UCSD-AML1 (cell line): ENCODE measurements around the gene PILRA.
"Not testable (repeated sequence)": the region's sequence is repeated elsewhere in the genome, so short reads cannot be mapped to it uniquely, and the experiment has no call there.

Experiments
- DNase-seq: peaks from one replicate; lab custom pipeline; 2025; ENCODE audit not compliant: unreplicated experiment; lab: John Stamatoyannopoulos, UW

Gene PILRA

DNA sequence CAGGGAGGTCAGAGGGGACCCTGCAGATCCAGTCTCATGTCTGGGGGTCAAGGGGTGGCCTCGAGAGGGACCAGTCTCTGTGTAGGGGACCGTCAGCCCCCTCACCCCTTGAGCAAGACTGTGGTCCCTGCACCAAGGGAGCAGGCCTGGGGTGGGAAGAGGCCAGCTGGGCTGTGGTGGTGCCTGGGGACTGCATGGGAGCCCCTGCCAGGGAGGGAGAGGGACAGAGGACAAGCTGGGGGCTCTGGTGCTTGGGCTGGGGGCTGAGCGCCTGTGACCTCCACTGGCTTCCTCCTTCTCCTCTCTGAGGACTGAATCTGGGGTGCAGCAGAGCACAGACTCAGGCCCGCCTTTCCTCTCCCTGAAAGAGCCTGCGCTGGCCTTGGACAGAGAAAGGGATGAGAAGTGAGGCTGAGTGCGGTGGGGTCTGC is 16.1 kb upstream of the PILRA start:
- DNase-seq: no peak

DNA sequence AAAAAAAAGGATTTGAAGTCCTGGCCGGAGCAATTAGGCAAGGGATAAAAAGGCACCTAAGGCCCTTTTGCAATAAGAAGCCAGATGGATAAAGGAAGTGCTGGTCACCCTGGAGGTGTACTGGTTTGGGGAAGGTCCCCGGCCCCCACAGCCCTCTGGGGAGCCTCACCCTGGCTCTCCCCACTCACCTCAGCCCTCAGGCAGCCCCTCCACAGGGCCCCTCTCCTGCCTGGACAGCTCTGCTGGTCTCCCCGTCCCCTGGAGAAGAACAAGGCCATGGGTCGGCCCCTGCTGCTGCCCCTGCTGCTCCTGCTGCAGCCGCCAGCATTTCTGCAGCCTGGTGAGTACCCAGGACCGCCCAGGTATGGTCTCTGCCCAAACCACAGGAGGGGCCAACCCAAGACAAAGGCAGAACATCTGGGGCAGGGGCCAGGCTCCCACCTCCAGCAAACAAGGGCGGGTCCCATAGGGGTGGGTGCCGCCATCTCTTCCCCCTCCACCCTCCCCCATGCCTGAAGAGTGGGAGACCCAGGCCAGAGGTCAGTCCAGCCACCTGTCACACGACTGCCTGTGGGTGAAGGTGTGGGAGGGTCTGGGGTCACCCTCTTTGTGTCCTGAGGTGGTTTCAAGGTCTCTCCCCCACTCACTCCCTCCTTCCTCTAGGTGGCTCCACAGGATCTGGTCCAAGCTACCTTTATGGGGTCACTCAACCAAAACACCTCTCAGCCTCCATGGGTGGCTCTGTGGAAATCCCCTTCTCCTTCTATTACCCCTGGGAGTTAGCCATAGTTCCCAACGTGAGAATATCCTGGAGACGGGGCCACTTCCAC is 15.0 kb upstream of the PILRA start, which contains the start of gene PILRB:
PILRB (plus strand) TSS at position 91 of the 830 bp plus-strand sequence; CDS start at position 277, 186 bp downstream.
- DNase-seq: no peak

DNA sequence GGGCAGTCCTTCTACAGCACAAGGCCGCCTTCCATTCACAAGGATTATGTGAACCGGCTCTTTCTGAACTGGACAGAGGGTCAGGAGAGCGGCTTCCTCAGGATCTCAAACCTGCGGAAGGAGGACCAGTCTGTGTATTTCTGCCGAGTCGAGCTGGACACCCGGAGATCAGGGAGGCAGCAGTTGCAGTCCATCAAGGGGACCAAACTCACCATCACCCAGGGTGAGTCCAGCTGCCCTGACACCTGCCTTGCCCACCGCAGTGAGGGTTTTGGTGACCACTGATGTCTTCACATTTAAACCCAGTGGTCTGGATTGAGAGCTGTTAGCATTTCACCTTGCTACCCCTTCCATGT is 14.5 kb upstream of the PILRA start:
- no peak for DNase-seq

DNA sequence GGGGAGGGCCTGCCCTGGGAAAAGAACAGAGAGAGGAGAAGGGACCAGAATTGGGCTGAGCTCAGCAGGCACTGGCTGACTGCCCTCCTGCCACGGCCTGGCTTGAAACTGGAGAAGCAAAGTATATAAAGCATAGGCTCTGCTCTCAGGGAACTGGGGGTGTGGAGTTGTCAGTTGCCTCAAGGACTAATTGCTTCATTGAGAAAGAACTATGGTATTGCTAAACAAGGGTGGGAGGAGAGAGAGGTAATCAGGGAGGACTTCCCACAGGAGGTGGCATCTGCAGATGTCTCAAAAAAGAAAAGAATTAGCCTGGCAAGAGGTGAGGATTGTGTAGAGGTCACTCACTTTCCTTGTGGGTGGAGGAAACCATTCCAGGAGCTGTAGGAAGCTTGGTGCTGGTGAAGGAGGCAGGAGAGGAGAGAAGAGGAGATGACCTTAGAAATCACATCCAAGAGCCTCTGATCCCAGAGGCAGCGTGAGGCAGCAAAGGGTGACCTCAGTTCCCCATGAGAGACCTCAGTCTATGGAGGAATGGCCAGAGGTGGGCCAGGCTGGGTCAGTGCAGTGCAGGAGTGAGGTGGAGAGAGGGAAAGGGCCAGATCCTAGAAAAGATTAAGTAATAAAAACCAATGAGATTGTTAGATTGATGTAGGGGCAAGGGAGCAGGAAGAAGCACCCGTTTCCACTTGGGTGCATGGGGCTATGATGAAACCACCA is 13.0 kb upstream of the PILRA start:
- DNase-seq: no peak

DNA sequence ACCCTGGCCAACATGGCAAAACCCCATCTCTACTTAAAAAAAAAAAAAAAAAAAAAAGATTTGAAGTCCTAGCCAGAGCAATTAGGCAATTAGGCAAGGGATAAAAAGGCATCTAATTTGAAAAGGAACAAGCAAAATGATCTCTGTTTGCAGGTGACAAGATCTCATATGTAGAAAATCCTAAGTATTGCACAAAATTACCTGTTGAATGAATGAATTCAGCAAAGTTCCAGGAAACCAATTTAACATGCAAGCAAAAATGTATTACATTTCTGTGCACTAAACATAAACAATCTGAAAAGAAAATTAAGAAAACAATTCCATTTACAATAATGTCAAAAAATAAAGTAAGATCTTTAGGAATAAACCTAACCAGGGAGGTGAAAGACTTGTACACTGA is 10.2 kb upstream of the PILRA start:
- DNase-seq: no peak

DNA sequence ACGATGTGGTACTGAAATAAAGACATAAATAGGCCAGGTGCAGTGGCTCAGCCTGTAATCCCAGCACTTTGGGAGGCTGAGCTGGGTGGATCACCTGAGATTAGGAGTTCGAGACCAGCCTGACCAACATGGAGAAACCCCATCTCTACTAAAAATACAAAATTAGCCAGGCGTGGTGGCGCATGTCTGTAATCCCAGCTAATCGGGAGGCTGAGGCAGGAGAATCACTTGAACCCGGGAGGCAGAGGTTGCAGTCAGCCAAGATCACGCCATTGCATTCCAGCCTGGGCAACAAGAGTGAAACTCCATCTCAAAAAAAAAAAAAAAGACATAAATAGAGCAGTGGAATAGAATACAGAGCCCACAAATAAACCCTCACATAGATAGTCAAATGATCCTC is 9.5 kb upstream of the PILRA start:
- not testable (repeated sequence) for DNase-seq

DNA sequence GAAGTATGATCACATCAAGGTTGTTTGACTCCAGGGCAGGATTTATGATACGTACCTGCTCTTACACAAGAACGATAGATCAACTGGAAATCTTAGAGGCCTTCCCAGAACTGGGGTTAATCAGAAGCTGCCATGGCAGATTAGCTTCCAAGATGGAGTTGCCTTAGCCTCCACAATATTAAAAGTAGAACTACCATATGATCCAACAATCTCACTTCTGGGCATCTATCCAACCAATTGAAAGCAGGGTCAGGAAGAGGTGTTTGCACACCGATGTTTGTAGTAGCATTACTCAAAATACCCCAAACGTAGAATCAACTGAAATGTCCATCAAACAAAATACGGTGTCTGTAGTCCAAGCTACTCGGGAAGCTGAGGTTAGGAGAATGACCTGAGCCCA is 8.8 kb upstream of the PILRA start:
- no peak for DNase-seq

DNA sequence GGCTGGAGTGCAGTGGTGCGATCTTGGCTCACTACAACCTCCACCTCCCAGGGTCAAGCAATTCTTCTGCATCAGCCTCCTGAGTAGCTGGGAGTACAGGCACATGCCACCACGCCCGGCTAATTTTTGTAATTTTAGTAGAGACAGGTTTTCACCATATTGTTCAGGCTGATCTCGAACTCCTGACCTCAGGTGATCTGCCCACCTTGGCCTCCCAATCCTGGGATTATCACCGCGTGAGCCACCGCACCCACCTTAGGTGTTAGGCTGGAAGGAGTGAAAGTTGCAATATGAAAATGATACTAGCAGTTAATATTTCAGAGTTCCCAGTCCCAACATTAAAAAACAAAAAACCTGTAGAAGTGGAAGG is 7.3 kb upstream of the PILRA start:
- DNase-seq: not testable (repeated sequence)

DNA sequence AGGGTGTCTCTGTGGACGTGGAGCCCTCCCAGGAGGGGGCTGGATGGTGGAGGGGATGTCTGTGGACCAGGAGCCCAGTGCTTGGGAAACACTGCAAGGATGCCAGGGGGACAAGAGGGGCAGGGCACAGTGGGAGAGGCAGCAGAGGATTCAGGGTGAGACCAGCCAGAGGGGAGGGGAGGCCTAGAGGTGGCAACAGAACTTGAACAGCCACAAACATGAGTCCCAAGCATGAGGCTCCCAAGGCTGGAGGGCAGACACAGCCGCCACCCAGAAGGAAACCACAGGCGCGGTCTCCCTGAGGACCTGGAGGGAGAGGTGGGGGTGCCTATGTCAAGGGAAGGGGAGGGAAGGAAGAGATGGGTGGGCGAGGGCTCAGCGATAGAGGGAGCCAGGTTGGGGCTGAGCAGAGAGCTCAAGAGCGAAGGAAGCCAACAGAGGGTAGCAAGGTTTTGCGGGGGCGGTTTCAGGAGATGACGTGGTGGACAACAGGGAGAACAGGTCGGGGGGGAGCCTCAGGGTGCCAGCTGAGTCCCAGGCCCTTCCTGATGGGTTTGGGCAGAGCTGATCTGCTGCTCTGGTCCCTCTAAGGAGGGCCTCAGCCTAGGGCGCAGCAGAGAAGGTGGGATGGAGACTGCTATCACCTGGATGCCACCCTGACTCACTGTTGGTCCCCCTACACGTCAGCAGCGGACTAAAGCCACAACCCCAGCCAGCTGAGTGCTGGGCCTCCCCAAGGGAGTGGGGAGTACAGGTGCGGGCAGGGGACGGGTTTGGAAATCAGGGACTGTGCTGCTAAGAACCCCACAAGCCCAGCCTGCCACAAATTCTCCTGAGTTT is 6.7 kb upstream of the PILRA start:
- peak; percentile 22 for DNase-seq

DNA sequence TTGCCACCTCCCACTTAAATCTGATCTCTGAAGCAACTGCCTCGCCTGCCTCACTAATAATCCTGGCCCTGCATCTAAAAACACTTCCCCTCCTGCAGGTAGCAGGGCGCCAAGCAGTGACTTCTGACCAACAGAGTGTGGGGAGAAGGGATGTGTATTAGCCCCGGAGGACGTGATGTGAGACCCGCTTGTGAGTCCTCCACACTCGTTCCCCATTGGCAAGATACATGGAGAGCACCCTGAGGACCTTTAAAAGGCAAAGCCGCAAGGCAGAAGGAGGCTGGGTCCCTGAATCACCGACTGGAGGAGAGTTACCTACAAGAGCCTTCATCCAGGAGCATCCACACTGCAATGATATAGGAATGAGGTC is 6.1 kb upstream of the PILRA start:
- no peak for DNase-seq

DNA sequence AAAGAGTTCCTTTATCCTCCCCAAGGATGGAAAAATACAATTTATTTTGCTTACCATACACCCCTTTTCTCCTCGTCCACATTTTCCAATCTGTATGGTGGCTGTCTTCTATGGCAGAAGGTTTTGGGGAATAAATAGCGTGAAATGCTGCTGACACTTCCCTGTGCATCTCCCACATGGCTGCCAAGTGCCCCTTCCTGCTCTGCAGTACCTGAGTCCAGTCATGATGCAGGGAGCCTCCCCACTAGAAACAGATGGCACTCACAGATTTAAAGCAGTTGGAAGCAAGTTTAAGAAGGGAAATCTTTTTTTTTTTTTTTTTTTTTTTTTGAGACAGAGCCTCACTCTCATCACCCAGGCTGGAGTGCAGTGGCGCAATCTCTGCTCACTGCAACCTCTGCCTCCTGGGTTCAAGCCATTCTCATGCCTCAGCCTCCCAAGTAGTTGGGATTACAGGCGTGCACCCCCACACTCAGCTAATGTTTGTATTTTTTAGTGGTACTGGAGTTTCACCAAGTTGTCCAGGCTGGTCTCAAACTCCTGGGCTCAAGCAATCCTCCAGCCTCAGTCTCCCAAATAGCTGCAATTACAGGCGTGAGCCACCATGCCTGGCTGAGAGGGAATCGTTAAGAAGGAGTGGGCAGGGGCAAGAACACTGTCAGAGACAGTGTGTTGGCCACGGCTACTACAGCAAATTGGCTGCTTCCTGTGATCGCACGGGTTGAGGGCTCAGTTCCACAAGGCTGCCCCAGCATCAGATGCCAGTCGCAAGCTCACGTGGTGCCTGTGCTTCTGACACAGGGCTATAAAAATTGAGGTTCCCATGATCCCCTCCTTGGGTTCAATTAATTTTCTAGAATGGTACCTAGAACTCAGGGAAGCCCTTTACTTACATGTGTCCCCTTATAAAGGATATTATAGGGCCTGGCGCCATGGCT is 5.3 kb upstream of the PILRA start:
- no peak for DNase-seq

DNA sequence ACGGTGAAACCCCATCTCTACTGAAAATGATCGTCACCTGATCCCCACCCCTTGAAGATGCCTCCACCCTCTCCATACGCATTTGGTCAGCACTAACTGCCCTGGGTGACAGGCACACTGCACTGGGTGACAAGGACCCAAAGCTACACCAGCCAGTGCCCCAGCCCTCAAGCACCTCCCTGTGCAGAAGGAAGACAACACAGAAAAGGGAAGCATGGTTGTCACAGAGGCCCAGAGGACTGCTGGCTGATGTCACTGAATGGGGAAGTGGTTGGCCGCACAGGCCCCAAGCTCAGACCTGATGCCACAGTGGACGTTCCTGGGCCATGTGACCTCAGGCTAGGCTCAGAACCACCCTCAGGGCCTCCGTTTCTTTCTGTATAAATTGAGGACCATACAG is 4.2 kb upstream of the PILRA start:
- peak; percentile 72 for DNase-seq

DNA sequence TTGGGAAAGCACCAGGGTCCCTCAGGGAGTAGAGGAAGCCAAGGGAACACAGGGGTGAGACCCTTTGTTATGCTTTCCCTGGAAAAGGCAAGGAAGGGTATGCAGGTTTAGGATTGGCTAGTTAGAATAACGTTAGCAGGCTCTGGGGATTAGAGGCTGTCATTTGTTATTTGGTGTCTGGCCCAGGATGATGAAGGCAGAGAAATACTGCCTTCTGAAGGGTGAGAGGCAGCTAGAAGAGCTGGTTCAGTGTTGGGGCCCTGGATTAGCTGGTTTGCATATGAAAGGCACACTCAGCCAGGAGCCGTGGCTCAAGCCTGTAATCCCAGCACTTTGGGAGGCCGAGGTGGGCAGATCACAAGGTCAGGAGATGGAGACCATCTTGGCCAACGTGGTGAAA is 3.0 kb upstream of the PILRA start:
- no peak for DNase-seq

DNA sequence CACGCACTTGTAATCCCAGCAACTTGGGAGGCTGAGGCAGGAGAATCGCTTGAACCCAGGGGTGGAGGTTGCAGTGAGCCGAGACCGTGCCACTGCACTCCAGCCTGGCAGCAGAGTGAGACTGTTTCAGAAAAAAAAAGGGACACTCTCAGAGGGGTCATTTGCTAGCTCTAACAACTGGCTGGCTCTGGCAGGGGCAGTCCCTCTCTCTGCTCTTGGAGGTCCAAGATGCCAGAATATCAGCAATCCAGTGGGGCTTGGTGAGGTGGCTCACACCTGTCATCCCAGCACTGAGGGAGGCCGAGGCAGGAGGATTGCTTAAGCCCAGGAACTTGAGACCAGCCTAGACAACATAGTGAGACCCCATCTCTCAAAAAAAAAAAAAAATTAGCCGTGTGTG is 2.5 kb upstream of the PILRA start:
- no peak for DNase-seq

DNA sequence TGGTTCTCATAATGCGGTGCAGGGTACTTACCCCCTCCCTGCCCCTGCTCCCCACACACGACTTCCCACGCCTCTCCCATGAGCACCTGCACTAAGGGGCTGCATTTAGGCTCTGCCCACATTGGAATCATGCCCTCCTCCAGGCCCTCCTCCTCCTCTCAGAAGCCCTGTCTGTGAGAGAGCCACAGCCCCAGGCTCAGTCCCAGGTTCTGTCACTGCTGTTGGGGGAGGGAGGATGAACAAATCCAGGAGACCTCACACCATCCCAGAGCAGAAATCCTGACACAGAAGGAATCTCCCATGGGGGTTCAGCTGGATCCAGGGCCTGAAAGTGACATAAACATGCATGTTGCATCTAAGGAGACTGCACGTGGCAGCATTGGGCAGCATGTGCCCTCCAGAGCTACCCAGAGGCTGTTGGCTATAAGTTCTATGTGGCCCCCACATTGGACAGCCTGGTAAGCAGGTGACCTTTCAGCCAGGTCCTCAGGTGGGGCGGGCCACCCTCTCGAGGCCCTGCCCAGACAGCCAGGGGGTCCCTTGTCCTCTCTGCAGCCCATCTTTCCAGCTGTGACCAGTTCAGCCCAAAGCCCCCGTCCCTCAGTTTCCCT is 1.6 kb upstream of the PILRA start:
- no peak for DNase-seq

DNA sequence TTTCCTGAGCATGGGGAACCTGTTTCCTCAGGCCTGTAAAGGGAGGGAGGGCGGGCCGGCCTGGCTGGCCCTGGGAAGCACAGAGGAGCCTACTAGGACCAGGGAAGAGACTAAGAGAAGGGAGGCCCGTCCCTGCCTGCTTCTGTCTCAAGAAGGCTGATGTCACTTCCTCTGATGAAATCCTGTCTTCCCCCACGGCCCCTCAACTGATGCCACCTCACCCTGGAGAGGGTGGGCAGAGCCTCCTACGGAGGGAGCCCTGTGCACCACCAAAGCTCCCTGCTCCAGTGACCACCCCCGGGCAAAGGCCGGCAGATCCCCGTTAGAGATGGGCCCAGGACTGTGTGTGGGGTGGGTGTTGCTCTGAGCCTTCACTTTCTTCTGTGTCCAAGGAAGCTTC is 1.0 kb upstream of the PILRA start:
- DNase-seq: peak; percentile 20

DNA sequence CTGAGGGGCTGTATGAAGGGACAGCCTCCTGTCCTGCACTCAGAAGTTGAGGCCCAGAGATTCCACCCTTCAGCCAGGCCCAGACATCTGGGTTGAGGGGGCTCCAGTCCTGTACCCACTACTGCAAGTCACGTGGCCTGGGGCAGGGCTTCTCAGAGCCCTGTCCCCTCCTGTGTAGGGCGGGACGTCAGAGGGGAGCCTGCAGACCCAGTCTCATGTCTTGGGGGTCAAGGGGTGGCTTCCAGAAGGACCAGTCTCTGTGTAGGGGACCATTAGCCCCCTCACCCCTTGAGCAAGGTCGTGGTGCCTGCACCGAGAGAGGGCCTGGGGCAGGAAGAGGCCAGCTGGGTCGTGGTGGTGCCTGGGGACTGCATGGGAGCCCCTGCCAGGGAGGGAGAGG is 593 bp upstream of the PILRA start:
- DNase-seq: no peak

DNA sequence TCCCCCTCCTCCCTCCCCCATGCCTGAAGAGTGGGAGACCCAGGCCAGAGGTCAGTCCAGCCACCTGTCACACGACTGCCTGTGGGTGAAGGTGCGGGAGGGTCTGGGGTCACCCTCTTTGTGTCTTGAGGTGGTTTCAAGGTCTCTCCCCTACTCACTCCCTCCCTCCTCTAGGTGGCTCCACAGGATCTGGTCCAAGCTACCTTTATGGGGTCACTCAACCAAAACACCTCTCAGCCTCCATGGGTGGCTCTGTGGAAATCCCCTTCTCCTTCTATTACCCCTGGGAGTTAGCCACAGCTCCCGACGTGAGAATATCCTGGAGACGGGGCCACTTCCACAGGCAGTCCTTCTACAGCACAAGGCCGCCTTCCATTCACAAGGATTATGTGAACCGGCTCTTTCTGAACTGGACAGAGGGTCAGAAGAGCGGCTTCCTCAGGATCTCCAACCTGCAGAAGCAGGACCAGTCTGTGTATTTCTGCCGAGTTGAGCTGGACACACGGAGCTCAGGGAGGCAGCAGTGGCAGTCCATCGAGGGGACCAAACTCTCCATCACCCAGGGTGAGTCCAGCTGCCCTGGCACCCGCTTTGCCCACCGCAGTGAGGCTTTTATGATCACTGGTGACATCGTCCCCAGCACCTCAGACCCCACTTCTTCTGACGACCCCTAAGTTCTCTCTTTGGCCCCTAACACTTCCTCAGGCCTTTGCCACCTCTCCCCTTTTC is 747 bp downstream of the PILRA start:
- not testable (repeated sequence) for DNase-seq

DNA sequence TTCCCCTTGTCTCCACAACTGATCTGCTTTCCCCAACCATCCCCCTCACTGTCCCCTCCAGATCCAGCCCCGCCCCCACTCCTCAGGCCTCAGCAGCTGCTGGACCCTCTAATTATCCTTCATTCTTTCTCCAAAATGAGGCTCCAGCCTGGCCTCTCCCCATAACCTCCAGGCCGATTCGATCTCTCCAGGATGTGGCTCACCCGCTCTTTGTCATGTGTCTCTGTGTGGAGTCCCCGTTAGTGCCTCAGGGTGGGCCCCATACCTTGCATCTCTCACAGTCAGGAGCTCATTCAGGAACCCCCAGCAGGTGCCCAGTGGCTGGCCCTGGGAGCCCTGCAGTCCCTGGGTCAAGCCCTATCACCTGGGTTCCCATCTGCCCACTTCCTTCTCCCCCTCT is 1.3 kb downstream of the PILRA start:
- no peak for DNase-seq

DNA sequence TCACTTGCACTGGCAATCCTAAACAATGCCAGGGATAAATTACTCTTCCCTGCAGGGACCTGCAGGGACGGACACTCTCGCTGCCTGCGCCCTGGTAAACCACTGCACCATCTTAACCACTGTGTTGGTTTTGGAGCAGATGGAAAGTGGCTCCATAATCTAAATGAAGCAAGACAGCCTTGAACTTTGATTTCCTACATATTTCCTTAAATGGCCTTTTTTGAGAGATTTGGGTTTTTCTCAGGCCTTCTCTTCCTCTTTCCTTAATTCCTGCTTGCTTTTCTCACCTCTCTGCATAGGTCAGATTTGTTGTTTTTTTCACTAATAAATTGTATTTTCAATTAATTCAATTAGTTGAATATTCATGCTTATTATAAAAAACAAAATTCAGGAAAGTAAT is 2.8 kb downstream of the PILRA start:
- no peak for DNase-seq
